Peyer's patch (tissue), 4 donors: Measurements from ENCODE around the gene GH2.
"Not testable (repeated sequence)": the region's sequence is repeated elsewhere in the genome, so short reads cannot be mapped to it uniquely, and the experiment has no call there.

Experiments used
- CTCF ChIP-seq, 6 experiments: fragments of 450-650 bp in 4 of 6; fragments of 200-600 bp in 2 of 6; sonication (generic) in 1 of 6; IDR thresholded peaks; one replicate each; pipeline ENCODE4 v1.5.1; 2017 to 2019; ENCODE audit warnings: antibody characterized with exemption in 6 of 6, mild to moderate bottlenecking in 3 of 6, moderate library complexity in 1 of 6
- POLR2A ChIP-seq, 2 donors: fragments of 450-650 bp; IDR thresholded peaks; one replicate each; pipeline ENCODE4 v1.5.1; 2017; ENCODE audit warnings: antibody characterized with exemption in 2 of 2, mild to moderate bottlenecking in 2 of 2, moderate library complexity in 2 of 2

DNA sequence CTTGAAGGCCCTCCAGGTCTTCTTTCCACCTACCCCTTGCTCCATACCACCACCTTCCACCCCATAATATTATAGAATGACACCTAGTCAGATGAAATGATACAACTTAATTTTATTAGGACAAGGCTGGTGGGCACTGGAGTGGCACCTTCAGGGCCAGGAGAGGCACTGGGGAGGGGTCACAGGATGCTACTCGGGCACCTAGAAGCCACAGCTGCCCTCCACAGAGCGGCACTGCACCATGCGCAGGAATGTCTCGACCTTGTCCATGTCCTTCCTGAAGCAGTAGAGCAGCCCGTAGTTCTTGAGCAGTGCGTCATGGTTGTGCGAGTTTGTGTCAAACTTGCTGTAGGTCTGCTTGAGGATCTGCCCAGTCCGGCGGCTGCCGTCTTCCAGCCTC is 13.1 kb upstream of the GH2 start:
- not testable (repeated sequence) for TF ChIP-seq CTCF, POLR2A (IDR thresholded peaks at IDR 0.05)
